ENCODE results near the gene INCA1.
A peak's percentile ranks its signal among the peaks of the same experiment; 100 is the strongest.

INCA1 gene, protein sequence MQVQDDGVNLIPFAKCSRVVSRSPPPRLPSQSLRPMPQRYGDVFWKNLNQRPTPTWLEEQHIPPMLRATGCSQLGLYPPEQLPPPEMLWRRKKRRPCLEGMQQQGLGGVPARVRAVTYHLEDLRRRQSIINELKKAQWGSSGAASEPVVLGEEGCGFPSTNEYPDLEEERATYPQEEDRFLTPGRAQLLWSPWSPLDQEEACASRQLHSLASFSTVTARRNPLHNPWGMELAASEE

DNA sequence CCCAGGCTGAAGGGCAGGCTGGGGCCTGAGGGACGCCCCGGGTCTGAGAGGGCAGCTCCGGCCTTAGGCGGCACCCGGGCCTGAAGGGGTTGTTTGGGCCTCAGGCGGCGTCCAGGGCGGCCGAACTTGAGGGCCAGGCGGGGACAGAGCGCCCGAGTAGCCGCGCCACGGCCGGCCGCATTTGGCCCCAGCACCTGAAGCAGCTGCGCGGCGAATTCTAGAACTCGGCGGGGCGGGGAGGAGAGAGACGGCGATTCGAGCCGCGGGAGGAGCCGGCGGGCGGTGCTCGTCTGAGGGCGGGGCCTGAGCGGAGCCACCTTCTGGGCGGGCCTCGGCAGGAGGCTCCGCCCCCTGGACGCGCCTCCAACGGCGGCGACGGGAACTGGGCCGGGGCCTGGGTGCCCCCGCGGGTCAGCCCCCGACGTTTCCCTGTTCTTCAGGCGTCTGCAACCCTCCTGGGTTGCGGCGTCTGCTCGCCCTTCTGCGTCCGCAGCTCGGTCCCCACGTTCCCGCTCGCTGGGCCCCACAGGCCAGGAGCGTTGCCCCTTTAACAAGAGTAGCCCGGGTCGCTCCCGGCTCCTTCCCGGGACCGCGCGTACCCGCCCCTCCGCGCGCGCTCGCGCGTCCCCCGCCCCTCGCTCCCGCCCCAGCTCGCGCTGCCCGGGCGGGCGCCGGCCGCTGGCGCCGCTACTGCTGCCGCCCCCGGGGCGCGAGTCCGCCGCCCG lies at the start of gene INCA1, which contains the start of gene KIF1C:
TSS of gene INCA1 (minus strand) at position 221 of the 725 bp plus-strand sequence. CDS start 3,085 bp downstream, outside the sequence.
TSS of gene KIF1C (plus strand) at position 649 of the 725 bp plus-strand sequence. CDS start 2,297 bp downstream, outside the sequence.
- TF ChIP-seq, protein P1, sequence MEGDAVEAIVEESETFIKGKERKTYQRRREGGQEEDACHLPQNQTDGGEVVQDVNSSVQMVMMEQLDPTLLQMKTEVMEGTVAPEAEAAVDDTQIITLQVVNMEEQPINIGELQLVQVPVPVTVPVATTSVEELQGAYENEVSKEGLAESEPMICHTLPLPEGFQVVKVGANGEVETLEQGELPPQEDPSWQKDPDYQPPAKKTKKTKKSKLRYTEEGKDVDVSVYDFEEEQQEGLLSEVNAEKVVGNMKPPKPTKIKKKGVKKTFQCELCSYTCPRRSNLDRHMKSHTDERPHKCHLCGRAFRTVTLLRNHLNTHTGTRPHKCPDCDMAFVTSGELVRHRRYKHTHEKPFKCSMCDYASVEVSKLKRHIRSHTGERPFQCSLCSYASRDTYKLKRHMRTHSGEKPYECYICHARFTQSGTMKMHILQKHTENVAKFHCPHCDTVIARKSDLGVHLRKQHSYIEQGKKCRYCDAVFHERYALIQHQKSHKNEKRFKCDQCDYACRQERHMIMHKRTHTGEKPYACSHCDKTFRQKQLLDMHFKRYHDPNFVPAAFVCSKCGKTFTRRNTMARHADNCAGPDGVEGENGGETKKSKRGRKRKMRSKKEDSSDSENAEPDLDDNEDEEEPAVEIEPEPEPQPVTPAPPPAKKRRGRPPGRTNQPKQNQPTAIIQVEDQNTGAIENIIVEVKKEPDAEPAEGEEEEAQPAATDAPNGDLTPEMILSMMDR (IDR thresholded peaks at IDR 0.05; ENCODE audit: low read depth, low read length): no peak

DNA sequence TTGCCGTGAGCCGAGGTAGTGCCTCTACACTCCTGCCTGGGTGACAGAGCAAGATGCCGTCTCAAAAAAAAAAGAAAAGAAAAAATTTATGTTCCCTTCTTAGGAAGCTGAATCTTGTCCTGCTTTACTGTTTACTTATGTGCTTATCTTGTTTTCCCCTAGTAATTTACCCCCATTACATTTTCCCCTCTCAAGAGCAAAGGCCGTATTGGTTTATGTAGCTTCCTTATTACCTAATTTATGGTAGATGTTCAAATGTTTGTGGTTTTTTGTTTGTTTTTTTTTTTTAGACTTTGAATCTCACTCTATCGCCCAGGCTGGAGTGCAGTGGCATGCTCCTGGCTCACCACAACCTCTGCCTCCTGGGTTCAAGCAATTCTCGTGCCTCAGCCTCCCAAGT lies 48.2 kb upstream of the INCA1 start:
- TF ChIP-seq, protein P1 (IDR thresholded peaks at IDR 0.05; ENCODE audit: low read depth, low read length): no peak
- H3K4me3 ChIP-seq (ENCODE audit: low read depth, low read length): no peak overlapping the region

More for the DNA sequence above, at the start of gene INCA1, which contains the start of gene KIF1C:
- H3K4me3 ChIP-seq (ENCODE audit: low read depth, low read length): peak within 1 kb of the TSS; percentile 93

DNA sequence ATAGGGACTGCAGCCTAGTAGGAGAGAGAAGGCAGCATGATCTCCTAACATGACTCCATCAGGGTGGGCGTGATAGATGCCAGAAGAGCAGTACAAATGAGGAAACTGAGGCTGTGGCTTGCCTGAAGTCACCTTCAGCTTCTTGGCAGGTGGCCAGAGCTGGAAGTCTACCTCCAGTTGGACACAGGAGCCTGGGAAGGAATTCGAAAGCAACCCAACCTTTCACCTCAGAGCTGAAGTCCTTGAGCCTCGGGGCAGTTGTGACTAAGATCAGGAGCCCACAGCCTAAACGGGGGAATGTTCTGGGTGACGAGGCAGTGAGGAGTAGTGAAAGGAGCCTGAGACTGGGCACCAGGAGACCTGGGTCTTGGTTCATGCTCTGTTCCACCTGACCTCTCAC lies 47.3 kb upstream of the INCA1 start:
- H3K4me3 ChIP-seq (ENCODE audit: low read depth, low read length): no peak overlapping the region
- TF ChIP-seq, protein P1 (IDR thresholded peaks at IDR 0.05; ENCODE audit: low read depth, low read length): no peak

DNA sequence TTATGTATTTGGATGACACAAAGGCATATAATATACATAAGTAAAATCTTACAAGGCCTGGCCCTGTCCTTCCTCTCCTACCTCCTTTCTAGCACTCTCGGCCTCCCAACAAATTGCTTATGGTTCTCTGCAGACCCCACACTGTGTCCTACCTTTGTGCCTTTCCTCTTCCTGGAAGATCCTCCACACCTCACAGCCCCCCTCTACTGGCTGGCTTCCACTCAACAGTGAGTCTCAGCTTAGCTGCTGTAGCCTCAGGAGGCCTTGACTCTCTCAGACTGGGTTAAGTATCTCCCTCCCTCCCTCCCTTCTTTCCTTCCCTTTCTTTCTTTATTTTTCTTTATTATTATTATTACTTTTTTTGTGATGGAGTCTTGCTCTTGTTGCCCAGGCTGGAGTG lies 46.2 kb upstream of the INCA1 start:
- TF ChIP-seq, protein P1 (IDR thresholded peaks at IDR 0.05; ENCODE audit: low read depth, low read length): no peak
- H3K4me3 ChIP-seq (ENCODE audit: low read depth, low read length): no peak overlapping the region

DNA sequence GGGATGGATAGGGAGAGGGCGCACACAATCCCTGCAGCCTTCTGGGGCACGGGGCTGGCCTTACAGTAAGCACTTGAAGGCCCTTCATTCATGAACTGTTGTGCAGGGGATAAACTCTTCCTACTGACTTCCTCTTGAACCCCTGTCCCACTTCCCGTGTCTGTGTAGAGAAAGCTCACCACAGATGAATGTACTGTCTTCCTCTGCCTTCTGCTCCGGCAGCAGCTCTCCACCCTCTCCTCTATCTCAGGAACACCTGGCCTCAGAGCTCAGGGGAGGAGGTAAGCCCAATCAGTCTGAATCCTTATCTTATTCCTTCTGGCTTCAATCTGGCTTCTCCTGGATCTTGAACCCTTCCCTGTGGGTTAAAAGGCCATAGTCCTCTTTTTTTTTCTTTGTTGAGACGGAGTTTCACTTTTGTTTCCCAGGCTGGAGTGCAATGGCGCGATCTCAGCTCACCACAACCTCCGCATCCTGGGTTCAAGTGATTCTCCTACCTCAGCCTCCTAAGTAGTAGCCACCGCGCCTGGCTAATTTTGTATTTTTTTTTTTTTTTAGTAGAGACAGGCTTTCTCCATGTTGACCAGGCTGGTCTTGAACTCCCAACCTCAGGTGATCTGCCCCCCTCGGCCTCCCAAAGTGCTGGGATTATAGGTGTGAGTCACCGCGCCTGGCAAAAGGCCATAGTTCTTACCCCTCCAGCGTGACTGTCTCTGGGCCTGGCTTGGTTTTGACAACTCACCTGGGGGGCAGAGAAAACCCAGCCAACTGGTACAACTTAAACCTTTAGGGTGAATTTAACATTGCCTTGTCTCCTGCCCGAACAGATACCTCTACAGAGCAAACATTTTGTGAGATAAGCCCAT lies 45.1 kb upstream of the INCA1 start:
- TF ChIP-seq, protein P1 (IDR thresholded peaks at IDR 0.05; ENCODE audit: low read depth, low read length): no peak
- H3K4me3 ChIP-seq (ENCODE audit: low read depth, low read length): no peak overlapping the region

DNA sequence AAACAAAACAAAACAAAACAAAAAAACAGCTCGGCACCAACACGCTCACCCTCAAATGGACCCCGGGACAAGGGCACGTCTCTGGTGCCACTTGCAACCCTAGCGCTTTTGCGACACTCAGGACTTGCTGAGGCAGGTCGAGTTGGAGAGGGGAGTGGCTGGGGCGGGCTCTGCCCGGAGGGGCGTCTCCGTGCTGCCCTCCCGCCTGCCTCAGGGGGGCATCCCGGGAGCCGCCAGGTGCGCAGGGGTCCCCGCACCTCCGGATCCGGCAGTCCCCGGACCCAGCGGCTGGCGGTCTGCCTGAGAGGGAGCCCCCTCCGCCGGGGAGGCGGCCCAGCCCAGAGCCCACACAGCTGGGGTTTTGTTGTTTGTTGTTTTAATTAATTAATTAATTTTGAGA lies 38.0 kb upstream of the INCA1 start, which contains the start of gene SLC52A1:
TSS of gene SLC52A1 (minus strand) at position 112 of the 400 bp plus-strand sequence. CDS start 820 bp downstream, outside the sequence.
- H3K4me3 ChIP-seq (ENCODE audit: low read depth, low read length): no peak within 1 kb of the TSS
- TF ChIP-seq, protein P1 (IDR thresholded peaks at IDR 0.05; ENCODE audit: low read depth, low read length): no peak

Measured in WI38 (cell line).